Left renal pelvis (tissue), 4 donors: ENCODE results near the gene ALDH1B1. TPM values are rescaled to one million over a fixed set of nuclear protein-coding genes. Genes with fewer than 3 reads are reported as not detected.
A peak's percentile ranks its signal among the peaks of the same experiment; 100 is the strongest.
"Not testable (repeated sequence)": the region's sequence is repeated elsewhere in the genome, so short reads cannot be mapped to it uniquely, and the experiment has no call there.

ENCODE experiments used
- DNase-seq, 4 donors: peaks; one replicate each; pipeline ENCODE4 v3.0.0-alpha.2; 2013; ENCODE audit warnings: low read depth in 4 of 4, low spot score in 3 of 4
- polyA plus RNA-seq, 4 donors: library from polyadenylated mRNA; unstranded; fragments of 120-200 nt; gene quantifications; one replicate each; pipeline ENCODE4 v1.2.1, GENCODE V29; 2013; ENCODE audit not compliant: insufficient read length in 4 of 4

Gene ALDH1B1
- polyA plus RNA-seq, 4 donors, result 11.9 to 41.2 (median 33.0) TPM

GRCh38 chr9:38360839-38361472 is 31.5 kb upstream of the ALDH1B1 start:
- DNase-seq, result no peak

- no peak for DNase-seq
These were observed 31.0 kb upstream of the ALDH1B1 start for GRCh38 chr9:38361473-38361850.

- peak in 3 of 4 donors; percentile 42 to 57 (median 56) for DNase-seq
These were observed 29.5 kb upstream of the ALDH1B1 start for GRCh38 chr9:38362852-38363588.

GRCh38 chr9:38363589-38363925 is 28.9 kb upstream of the ALDH1B1 start:
- DNase-seq, result no peak

- no peak for DNase-seq
These were observed 24.6 kb upstream of the ALDH1B1 start for GRCh38 chr9:38367898-38368297.

- DNase-seq, result no peak
These were observed 23.8 kb upstream of the ALDH1B1 start for GRCh38 chr9:38368731-38369130.

- DNase-seq, result no peak
These were observed 22.3 kb upstream of the ALDH1B1 start for GRCh38 chr9:38370176-38370575.

- no peak for DNase-seq
These were observed 21.0 kb upstream of the ALDH1B1 start for GRCh38 chr9:38371495-38371894.

- no peak for DNase-seq
These were observed 19.5 kb upstream of the ALDH1B1 start for GRCh38 chr9:38372762-38373619.

- DNase-seq, result no peak
These were observed 18.8 kb upstream of the ALDH1B1 start for GRCh38 chr9:38373679-38374078.

- DNase-seq, result no peak
These were observed 17.5 kb upstream of the ALDH1B1 start for GRCh38 chr9:38374847-38375571.

GRCh38 chr9:38375572-38375963 is 16.9 kb upstream of the ALDH1B1 start:
- no peak for DNase-seq

GRCh38 chr9:38376021-38376670 is 16.4 kb upstream of the ALDH1B1 start:
- DNase-seq, result no peak

- not testable (repeated sequence) for DNase-seq
These were observed 15.0 kb upstream of the ALDH1B1 start for GRCh38 chr9:38377336-38378083.

- DNase-seq, result no peak
These were observed 12.2 kb upstream of the ALDH1B1 start for GRCh38 chr9:38380230-38380871.

GRCh38 chr9:38380872-38381534 is 11.5 kb upstream of the ALDH1B1 start:
- DNase-seq, result no peak

GRCh38 chr9:38382141-38382540 is 10.4 kb upstream of the ALDH1B1 start:
- no peak for DNase-seq

- DNase-seq, result no peak
These were observed 7.3 kb upstream of the ALDH1B1 start for GRCh38 chr9:38384990-38385848.
